ENCODE measurements around the gene ZBTB7C. TPM values are rescaled to one million over a fixed set of nuclear protein-coding genes. Genes with fewer than 3 reads are reported as not detected.
A peak's percentile ranks its signal among the peaks of the same experiment; 100 is the strongest.

Gene ZBTB7C
- total and polyA plus RNA-seq, 2 of the 8 experiments (the other 6 are each of a cell fraction or from before 2014, with no cell fraction given) = 0.15 to 0.45 TPM

- Histone ChIP-seq H3K9me3 (ENCODE audit: insufficient read depth in 2 of 2, low read depth in 1 of 2, low read length in 1 of 2) (no peaks in the 10 kb centered on the region), H3K9ac (replicated peaks in 1 of 4; ENCODE audit: extremely low read depth in 1 of 4, low read depth in 3 of 4, low read length in 3 of 4) (no peak overlapping the region), H2BK5ac (ENCODE audit: low read depth, low read length) (no peak overlapping the region), H3K79me2 (ENCODE audit: control insufficient read depth in 1 of 2, insufficient read depth in 2 of 2, low read length in 2 of 2) (no peaks in the 10 kb centered on the region), H2AFZ (ENCODE audit: low read length) (no peak overlapping the region), H2BK120ac (replicated peaks; ENCODE audit: low read depth, low read length) (no peak overlapping the region), H2BK15ac (ENCODE audit: low read length) (peak overlapping the region; percentile 83), H4K20me1 (replicated peaks in 1 of 2; ENCODE audit: control insufficient read depth in 1 of 2, insufficient read depth in 2 of 2, low read length in 2 of 2) (no peaks in the 10 kb centered on the region), H4K5ac (ENCODE audit: insufficient read length, low read depth, low read length) (no peak overlapping the region), H4K91ac (replicated peaks; ENCODE audit: insufficient read length, low read length) (no peak overlapping the region), H3K18ac (ENCODE audit: extremely low read depth, low read length) (no peak overlapping the region), H2BK12ac (ENCODE audit: low read depth, low read length) (peak overlapping the region; percentile 84; the same call in 1 of the 2 replicates), H3K4me1 (replicated peaks in 1 of 4; ENCODE audit: control insufficient read depth in 3 of 4, insufficient read depth in 4 of 4, low read length in 3 of 4) (peaks cover 0 to 12% (median 7%) of the 10 kb centered on the region in 4 experiments; a peak in 5 of 7 replicates), H3K79me1 (ENCODE audit: low read depth, low read length) (no peaks in the 10 kb centered on the region), H2BK20ac (ENCODE audit: low read length) (no peak overlapping the region), H3K23me2 (ENCODE audit: low read depth, low read length) (peaks cover 5% of the 10 kb centered on the region; the same call in 1 of the 2 replicates), H3K27me3 (replicated peaks in 1 of 4; ENCODE audit: control insufficient read depth in 3 of 4, extremely low read depth in 1 of 4, insufficient read depth in 3 of 4, low read length in 3 of 4) (peaks cover 0 to 2% (median 0%) of the 10 kb centered on the region in 4 experiments; a peak in 3 of 7 replicates), H4K8ac (ENCODE audit: extremely low read depth, insufficient read depth, low read length) (no peak overlapping the region), H3K27ac (ENCODE audit: low read depth, low read length) (no peak overlapping the region), H2AK5ac (ENCODE audit: low read depth, low read length) (no peak overlapping the region), H3K23ac (ENCODE audit: insufficient read length) (no peak overlapping the region), H3K4me2 (ENCODE audit: insufficient read depth in 1 of 2, low read depth in 2 of 2, low read length in 2 of 2) (no peak overlapping the region), H3K4me3 (ENCODE audit: extremely low read depth in 1 of 4, insufficient read depth in 2 of 4, low read depth in 3 of 4, low read length in 4 of 4) (no peak overlapping the region), H3K4ac (replicated peaks; ENCODE audit: insufficient read length, low read depth, low read length) (no peak overlapping the region), H3K56ac (replicated peaks; ENCODE audit: insufficient read length, low read depth, low read length) (no peak overlapping the region), H3K36me3 (ENCODE audit: control insufficient read depth in 2 of 4, insufficient read depth in 4 of 4, low read length in 3 of 4) (no peaks in the 10 kb centered on the region), H3K14ac (ENCODE audit: insufficient read length) (no peak overlapping the region)
- 83% methylated on average over 6 of the region's 6 CpGs; no CpG with 5 or more reads in 1 of the 2 experiments for WGBS, 2 experiments (ENCODE audit: extremely low coverage in 1 of 2, insufficient coverage in 1 of 2, insufficient read length in 1 of 2, insufficient replicate concordance in 2 of 2, low coverage in 1 of 2, low lambda C conversion rate in 2 of 2, missing lambda C conversion rate in 1 of 2)
- FAIRE-seq (no peak), DNase-seq (ENCODE audit: low read depth in 1 of 2, low spot score in 2 of 2) (no peak)
- ChIA-PET CTCF (ENCODE audit: partially characterized antibody) (interaction anchor here (1.0 to 1.4 kb wide), 6 partner anchors 9 to 81 kb away, joined by 3 to 6 read pairs (median 4); no protein-coding TSS in a partner anchor), POLR2A (ENCODE audit: partially characterized antibody) (interaction anchor here (0.5 kb wide), 1 partner anchor 83 kb away, joined by 3 read pairs; no protein-coding TSS in a partner anchor)
- no peak for TF ChIP-seq SAP30 (IDR thresholded peaks at IDR 0.05; ENCODE audit: insufficient read depth, insufficient replicate concordance, low read length)
- TF ChIP-seq GTF2F1 (IDR thresholded peaks at IDR 0.05; ENCODE audit: borderline replicate concordance, low read depth, low read length) = no peak
- no peak for TF ChIP-seq JUND (IDR thresholded peaks at IDR 0.05; ENCODE audit: low read length)
- no peak for TF ChIP-seq USF2 (IDR thresholded peaks at IDR 0.05; ENCODE audit: low read length)
- TF ChIP-seq TCF12 (IDR thresholded peaks at IDR 0.05; ENCODE audit: low read depth, low read length) = no peak
- no peak for TF ChIP-seq CHD2 (IDR thresholded peaks at IDR 0.05; ENCODE audit: low read length)
- TF ChIP-seq SIX5 (IDR thresholded peaks at IDR 0.05; ENCODE audit: low read depth, low read length) = no peak
- TF ChIP-seq KDM5A (IDR thresholded peaks at IDR 0.05; ENCODE audit: low read length) = no peak
- no peak for TF ChIP-seq PHF8 (conservative IDR thresholded peaks at IDR 0.05; ENCODE audit: low read depth, low read length)
- TF ChIP-seq ATF3 (IDR thresholded peaks at IDR 0.05; ENCODE audit: insufficient read depth, low read depth, low read length) = no peak
- no peak for TF ChIP-seq HDAC6 (IDR thresholded peaks at IDR 0.05; ENCODE audit: low read depth, low read length)
- TF ChIP-seq POLR2A (IDR thresholded peaks at IDR 0.05; ENCODE audit: control extremely low read depth in 1 of 2, low read depth in 2 of 2, low read length in 2 of 2) = no peak
Observed at GRCh38 chr18:48109961-48110493, 299.2 kb downstream of the ZBTB7C start.
